Left renal cortex interstitium (tissue), 4 donors: ENCODE data around the gene AVPI1. TPM values are rescaled to one million over a fixed set of nuclear protein-coding genes. Genes with fewer than 3 reads are reported as not detected.
"Not testable (repeated sequence)": the region's sequence is repeated elsewhere in the genome, so short reads cannot be mapped to it uniquely, and the experiment has no call there.

Source experiments
- DNase-seq, 4 donors: peaks; one replicate each; pipeline ENCODE4 v3.0.0-alpha.2; 2013; ENCODE audit warnings: low read depth in 4 of 4, low spot score in 2 of 4, missing footprints in 1 of 4
- polyA plus RNA-seq, 4 donors: library from polyadenylated mRNA; unstranded; fragments of 120-200 nt; gene quantifications; one replicate each; pipeline ENCODE4 v1.2.1, GENCODE V29; 2013; ENCODE audit not compliant: insufficient read length in 4 of 4

Gene AVPI1
- polyA plus RNA-seq, 4 donors = 4.1 to 5.0 (median 4.7) TPM

- peak in 1 of 4 donors; percentile 73 for DNase-seq
These were observed 26.3 kb upstream of the AVPI1 start, which contains the start of gene MARVELD1 for GRCh38 chr10:97713339-97713825. TSS of gene MARVELD1 (plus strand) at chr10:97713730. CDS start at chr10:97713877, 147 bp downstream.

GRCh38 chr10:97711640-97712572 is 24.9 kb upstream of the AVPI1 start:
- DNase-seq = no peak

- DNase-seq = peak in 1 of 4 donors; percentile 72
These were observed 22.2 kb upstream of the AVPI1 start for GRCh38 chr10:97708976-97709946.

- no peak for DNase-seq
These were observed 21.1 kb upstream of the AVPI1 start for GRCh38 chr10:97708167-97708566.

GRCh38 chr10:97707134-97707861 is 20.3 kb upstream of the AVPI1 start:
- DNase-seq = no peak

GRCh38 chr10:97705006-97705670 is 18.1 kb upstream of the AVPI1 start:
- no peak for DNase-seq

GRCh38 chr10:97704341-97704740 is 17.3 kb upstream of the AVPI1 start:
- no peak for DNase-seq

- DNase-seq = no peak
These were observed 16.5 kb upstream of the AVPI1 start for GRCh38 chr10:97703398-97704067.

- DNase-seq = peak in 1 of 4 donors; percentile 63
These were observed 14.5 kb upstream of the AVPI1 start for GRCh38 chr10:97701438-97702069.

GRCh38 chr10:97698072-97698655 is 11.1 kb upstream of the AVPI1 start:
- DNase-seq = not testable (repeated sequence)

GRCh38 chr10:97690133-97690532 is 3.1 kb upstream of the AVPI1 start:
- DNase-seq = no peak

GRCh38 chr10:97689559-97690020 is 2.5 kb upstream of the AVPI1 start:
- no peak for DNase-seq

GRCh38 chr10:97687785-97688781 is 1.0 kb upstream of the AVPI1 start:
- peak in 1 of 4 donors; percentile 47 for DNase-seq

- no peak for DNase-seq
These were observed 610 bp downstream of the AVPI1 start for GRCh38 chr10:97686301-97686961.

GRCh38 chr10:97685395-97685958 is 1.6 kb downstream of the AVPI1 start:
- DNase-seq = no peak

GRCh38 chr10:97684866-97685394 is 2.1 kb downstream of the AVPI1 start:
- no peak for DNase-seq
